Keratinocyte (primary cell): ENCODE results near the gene PUDP.

Experiments used
- EZH2 ChIP-seq: IDR thresholded peaks from one replicate; pipeline ENCODE4 v1.6.1; 2012; ENCODE audit warnings: inconsistent platforms, mild to moderate bottlenecking, low read length, moderate library complexity
- TF ChIP-seq, protein P1 (sequence below), 3 experiments: IDR thresholded peaks in 1 of 3; conservative IDR thresholded peaks in 1 of 3; optimal IDR thresholded peaks in 1 of 3; 2 replicates in 2 of 3; 3 replicates in 1 of 3; pipeline versions ENCODE3 to v1.5.1; 2011; ENCODE audit warnings: low read length in 3 of 3, mild to moderate bottlenecking in 3 of 3, moderate library complexity in 2 of 3, control low read depth in 1 of 3, inconsistent platforms in 1 of 3; ENCODE audit not compliant: insufficient read depth in 2 of 3; ENCODE audit errors: extremely low read depth in 1 of 3

DNA sequence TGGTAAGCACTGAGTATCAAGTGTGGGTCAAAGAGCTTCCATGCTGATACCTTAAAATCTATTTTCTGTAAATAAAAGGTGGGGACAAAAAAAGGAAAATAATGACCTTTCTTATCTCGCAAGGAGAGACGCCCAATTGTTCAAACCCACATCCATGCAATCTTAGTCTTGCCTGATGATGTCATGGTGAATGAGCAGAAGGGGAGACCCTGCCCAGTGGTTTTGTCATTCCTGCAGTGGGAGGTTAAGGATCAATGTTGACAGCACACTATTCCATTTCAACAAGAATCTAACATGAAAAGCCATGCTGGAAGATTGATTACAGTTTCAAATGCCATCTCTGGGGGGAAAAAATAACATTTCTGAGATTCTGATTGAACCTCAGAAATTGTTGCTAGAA lies 40.7 kb upstream of the PUDP start:
- TF ChIP-seq, protein P1, sequence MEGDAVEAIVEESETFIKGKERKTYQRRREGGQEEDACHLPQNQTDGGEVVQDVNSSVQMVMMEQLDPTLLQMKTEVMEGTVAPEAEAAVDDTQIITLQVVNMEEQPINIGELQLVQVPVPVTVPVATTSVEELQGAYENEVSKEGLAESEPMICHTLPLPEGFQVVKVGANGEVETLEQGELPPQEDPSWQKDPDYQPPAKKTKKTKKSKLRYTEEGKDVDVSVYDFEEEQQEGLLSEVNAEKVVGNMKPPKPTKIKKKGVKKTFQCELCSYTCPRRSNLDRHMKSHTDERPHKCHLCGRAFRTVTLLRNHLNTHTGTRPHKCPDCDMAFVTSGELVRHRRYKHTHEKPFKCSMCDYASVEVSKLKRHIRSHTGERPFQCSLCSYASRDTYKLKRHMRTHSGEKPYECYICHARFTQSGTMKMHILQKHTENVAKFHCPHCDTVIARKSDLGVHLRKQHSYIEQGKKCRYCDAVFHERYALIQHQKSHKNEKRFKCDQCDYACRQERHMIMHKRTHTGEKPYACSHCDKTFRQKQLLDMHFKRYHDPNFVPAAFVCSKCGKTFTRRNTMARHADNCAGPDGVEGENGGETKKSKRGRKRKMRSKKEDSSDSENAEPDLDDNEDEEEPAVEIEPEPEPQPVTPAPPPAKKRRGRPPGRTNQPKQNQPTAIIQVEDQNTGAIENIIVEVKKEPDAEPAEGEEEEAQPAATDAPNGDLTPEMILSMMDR (optimal IDR thresholded peaks at IDR 0.05 in 1 of 3, IDR thresholded peaks at IDR 0.05 in 1 of 3, conservative IDR thresholded peaks at IDR 0.05 in 1 of 3; ENCODE audit: extremely low read depth in 1 of 3, insufficient read depth in 2 of 3, low read length in 3 of 3), result no peak
- no peak for TF ChIP-seq EZH2
